ENCODE data around the gene TCF25.

The TCF25 gene

GRCh38 chr16:89958068-89958467 is 84.7 kb downstream of the TCF25 start:
- Histone ChIP-seq H3K27ac (ENCODE audit: low read length) (no peak overlapping the region), H3K4me3 (ENCODE audit: low read depth in 1 of 2, low read length in 2 of 2) (peak overlapping the region in 1 of 2 donors; percentile 48), H3K9me3 (ENCODE audit: control insufficient read depth in 1 of 2, low read length in 2 of 2) (no peaks in the 10 kb centered on the region), H3K36me3 (ENCODE audit: control insufficient read depth in 1 of 2, insufficient read depth in 2 of 2, low read length in 2 of 2) (peaks cover 15 to 66% of the 10 kb centered on the region in 2 donors), H3K27me3 (ENCODE audit: low read depth, low read length) (no peaks in the 10 kb centered on the region), H3K4me1 (ENCODE audit: control insufficient read depth in 1 of 2, insufficient read depth in 2 of 2, low read length in 2 of 2) (no peaks in the 10 kb centered on the region)

- Histone ChIP-seq H3K27me3 (ENCODE audit: low read depth, low read length) (no peaks in the 10 kb centered on the region), H3K36me3 (ENCODE audit: control insufficient read depth in 1 of 2, insufficient read depth in 2 of 2, low read length in 2 of 2) (peaks cover 15 to 66% of the 10 kb centered on the region in 2 donors), H3K9me3 (ENCODE audit: control insufficient read depth in 1 of 2, low read length in 2 of 2) (no peaks in the 10 kb centered on the region), H3K27ac (ENCODE audit: low read length) (no peak overlapping the region), H3K4me3 (ENCODE audit: low read depth in 1 of 2, low read length in 2 of 2) (no peak overlapping the region), H3K4me1 (ENCODE audit: control insufficient read depth in 1 of 2, insufficient read depth in 2 of 2, low read length in 2 of 2) (no peaks in the 10 kb centered on the region)
Measured at GRCh38 chr16:89958596-89958995, 85.2 kb downstream of the TCF25 start.

GRCh38 chr16:89960966-89961365 is 87.6 kb downstream of the TCF25 start:
- H3K9me3 ChIP-seq (ENCODE audit: control insufficient read depth in 1 of 2, low read length in 2 of 2), result no peaks in the 10 kb centered on the region
- H3K4me3 ChIP-seq (ENCODE audit: low read depth in 1 of 2, low read length in 2 of 2), result no peak overlapping the region
- H3K36me3 ChIP-seq (ENCODE audit: control insufficient read depth in 1 of 2, insufficient read depth in 2 of 2, low read length in 2 of 2), result peaks cover 15 to 74% of the 10 kb centered on the region in 2 donors
- no peak overlapping the region for H3K27ac ChIP-seq (ENCODE audit: low read length)
- H3K27me3 ChIP-seq (ENCODE audit: low read depth, low read length), result no peaks in the 10 kb centered on the region
- H3K4me1 ChIP-seq (ENCODE audit: control insufficient read depth in 1 of 2, insufficient read depth in 2 of 2, low read length in 2 of 2), result no peaks in the 10 kb centered on the region
